ENCODE results near the gene SECISBP2.
A peak's percentile ranks its signal among the peaks of the same experiment; 100 is the strongest.
"Not testable (repeated sequence)": the region's sequence is repeated elsewhere in the genome, so short reads cannot be mapped to it uniquely, and the experiment has no call there.

The SECISBP2 gene

GRCh38 chr9:89309608-89310474, 8.5 kb upstream of the SECISBP2 start:
- DNase-seq (ENCODE audit: low read depth), result no peak

- peak; percentile 100 for DNase-seq (ENCODE audit: low read depth)
Measured at GRCh38 chr9:89310475-89311345, 7.6 kb upstream of the SECISBP2 start, which contains the start of gene CKS2. TSS of gene CKS2 (plus strand) at chr9:89311195. CDS start at chr9:89311293, 98 bp downstream.

DNA sequence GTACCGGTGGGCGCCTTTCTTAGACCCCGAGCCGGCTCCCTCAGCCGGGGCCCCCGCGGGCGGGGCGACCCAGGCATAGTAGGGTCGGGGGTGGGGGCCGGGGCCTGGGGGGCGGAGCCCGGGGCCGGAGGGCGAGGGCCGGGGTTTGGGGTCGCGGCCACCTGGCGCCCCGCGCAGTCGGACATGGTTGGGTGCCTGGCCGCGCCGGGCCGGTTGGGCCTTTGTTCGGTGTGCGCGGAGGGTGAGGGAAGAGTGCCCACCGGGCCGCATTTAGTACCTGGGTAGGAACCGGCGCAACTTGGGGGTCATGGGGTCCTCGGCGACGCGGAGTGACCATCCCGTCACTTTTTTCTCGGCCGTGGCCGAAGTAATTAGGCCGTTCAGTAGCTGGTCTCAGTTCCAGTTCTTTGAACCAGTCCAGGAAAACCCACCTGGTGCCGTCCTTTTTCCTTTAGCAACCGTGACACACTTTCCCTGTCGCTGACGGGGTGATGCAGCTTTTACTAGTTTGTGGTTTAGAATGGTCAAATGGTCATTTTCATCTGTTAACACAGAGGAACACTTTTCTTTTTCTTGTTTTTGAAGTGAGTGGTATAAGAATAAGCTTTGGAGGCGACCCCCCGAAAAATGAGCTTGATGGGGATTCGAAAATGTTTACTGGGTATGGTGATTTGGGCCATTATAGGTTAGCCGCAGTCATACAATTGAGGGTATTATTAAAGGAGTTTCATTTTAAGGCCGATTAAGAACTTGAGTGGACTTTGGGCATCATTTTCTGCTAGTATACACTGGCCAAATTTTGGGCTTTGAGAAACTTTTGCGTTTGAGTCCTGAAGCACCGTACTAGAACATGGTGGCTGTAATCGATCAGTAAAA, 6.7 kb upstream of the SECISBP2 start:
- no peak for DNase-seq (ENCODE audit: low read depth)

DNA sequence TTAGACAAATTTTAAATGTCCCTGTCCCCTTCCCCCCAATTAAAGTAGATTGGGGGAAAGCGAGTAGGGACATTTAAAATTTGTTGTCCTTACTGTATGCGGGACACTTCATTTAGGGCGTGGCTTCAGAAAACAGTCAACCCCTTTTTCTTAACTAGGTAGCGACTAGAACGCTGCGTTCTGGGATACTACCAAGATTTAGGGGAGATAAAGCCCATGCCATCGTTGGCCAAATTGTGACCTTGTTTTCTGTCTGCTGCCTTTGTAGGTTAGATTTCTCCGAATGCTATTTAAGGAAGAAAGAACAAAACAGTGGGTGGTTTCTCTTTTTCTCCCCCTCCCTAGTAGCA, 6.1 kb upstream of the SECISBP2 start:
- no peak for DNase-seq (ENCODE audit: low read depth)

GRCh38 chr9:89313842-89314241, 4.5 kb upstream of the SECISBP2 start:
- DNase-seq (ENCODE audit: low read depth), result no peak

DNA sequence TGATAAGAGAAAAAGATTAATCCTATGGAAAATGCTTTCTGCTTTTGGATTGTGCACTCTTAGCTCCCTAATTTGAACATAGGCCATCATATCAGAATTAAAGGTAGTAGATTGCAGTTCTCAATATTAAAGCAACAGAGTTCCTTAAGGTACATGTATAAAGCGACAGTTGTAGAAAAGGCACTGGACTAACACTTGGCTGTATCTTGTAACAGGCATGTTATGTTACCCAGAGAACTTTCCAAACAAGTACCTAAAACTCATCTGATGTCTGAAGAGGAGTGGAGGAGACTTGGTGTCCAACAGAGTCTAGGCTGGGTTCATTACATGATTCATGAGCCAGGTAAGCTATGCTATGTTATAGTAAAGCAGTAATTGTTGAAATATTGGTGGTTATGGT, 3.3 kb upstream of the SECISBP2 start:
- no peak for DNase-seq (ENCODE audit: low read depth)

DNA sequence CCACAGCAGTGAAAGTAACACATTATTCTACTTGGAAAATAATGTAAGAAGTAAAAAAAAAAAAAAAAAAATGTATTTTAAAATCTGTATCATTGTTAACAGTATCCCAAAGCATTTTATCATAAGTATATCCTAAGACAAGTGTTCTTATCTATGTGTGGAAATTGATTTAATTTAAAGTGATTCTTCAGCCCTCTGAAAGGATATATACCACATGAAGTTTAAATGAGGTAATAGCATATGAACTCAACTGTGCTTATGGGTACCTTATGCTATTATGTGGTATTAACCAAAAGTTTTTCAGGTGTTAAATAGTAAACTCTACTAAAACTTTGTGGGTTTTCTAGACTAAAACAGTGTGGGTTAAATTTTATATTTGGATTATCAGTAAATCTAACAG, 2.8 kb upstream of the SECISBP2 start:
- DNase-seq (ENCODE audit: low read depth), result no peak

GRCh38 chr9:89317282-89317681, 1.0 kb upstream of the SECISBP2 start:
- no peak for DNase-seq (ENCODE audit: low read depth)

DNA sequence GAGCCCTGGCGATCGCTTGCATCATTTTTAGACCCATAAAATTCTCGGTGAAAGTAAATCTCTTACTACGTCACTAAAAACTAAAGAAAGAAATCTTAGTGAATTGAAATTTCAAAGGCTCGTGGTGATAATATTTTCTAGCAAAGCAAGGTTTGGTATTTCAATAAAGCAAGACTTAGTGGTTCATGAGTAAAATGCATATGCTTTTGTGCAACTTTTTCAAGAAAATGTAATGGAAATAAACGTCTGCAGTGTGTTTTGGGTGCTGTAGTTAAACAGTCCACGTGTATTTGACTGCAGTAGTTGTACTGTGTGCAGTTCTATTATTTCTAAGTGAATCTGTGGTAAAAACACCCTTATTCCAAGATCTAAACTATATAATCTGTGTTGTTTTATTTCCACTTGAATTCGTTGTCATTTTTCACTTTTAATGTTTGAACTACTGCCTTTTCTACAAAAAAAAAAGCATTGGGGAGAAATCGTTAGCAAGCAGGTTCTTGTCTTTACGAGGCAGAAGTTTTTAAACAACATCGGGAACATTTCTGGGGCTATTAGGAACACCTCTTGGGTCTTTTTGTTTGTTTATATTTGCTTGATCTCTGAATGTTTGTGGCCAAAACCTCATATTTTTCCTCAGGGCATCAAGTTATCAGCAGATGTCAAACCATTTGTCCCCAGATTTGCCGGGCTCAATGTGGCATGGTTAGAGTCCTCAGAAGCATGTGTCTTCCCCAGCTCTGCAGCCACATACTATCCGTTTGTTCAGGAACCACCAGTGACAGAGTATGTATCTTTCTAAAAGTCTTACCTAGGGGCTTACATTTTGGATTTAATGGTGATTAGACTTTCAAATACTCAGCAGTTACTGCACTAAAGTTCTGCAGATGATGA, 960 bp downstream of the SECISBP2 start:
- DNase-seq (ENCODE audit: low read depth), result no peak

GRCh38 chr9:89323390-89323789, 5.1 kb downstream of the SECISBP2 start:
- DNase-seq (ENCODE audit: low read depth), result no peak

DNA sequence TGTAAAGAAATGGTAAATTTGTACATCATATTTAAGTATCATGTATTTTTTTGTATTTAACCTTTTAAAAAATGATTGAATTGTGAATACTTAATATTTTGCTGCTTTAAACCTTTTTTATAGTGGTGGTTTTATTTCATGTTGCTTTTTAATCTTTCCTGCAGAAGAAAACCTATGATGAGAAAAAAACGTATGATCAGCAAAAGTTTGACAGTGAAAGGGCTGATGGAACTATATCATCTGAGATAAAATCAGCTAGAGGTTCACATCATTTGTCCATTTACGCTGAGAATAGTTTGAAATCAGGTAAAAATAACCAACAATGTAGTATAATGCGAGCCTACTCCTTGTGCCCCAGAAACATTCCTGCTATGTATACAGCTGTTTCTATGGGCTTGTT, 7.4 kb downstream of the SECISBP2 start:
- no peak for DNase-seq (ENCODE audit: low read depth)

DNA sequence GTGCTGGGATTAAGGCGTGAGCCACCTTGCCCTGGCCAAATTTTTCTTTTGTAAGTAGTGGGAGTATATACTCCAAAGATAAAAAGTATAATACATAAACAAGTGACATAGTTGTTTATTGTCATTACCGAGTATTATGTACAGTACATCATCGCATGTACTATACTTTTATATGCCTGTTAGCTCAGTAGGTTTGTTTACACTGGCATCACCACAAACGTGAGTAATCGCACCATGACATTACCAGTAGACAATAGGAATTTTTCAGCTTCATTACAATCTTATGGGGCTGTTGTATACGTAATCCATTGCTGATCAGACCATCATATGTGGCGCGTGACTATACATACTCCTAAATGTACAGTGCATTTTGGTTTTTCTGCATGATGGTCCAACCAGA, 9.8 kb downstream of the SECISBP2 start:
- no peak for DNase-seq (ENCODE audit: low read depth)

GRCh38 chr9:89329917-89330316, 11.6 kb downstream of the SECISBP2 start:
- no peak for DNase-seq (ENCODE audit: low read depth)

GRCh38 chr9:89330513-89330912, 12.2 kb downstream of the SECISBP2 start:
- DNase-seq (ENCODE audit: low read depth), result no peak

- no peak for DNase-seq (ENCODE audit: low read depth)
Measured at GRCh38 chr9:89339807-89340206, 21.5 kb downstream of the SECISBP2 start.

DNA sequence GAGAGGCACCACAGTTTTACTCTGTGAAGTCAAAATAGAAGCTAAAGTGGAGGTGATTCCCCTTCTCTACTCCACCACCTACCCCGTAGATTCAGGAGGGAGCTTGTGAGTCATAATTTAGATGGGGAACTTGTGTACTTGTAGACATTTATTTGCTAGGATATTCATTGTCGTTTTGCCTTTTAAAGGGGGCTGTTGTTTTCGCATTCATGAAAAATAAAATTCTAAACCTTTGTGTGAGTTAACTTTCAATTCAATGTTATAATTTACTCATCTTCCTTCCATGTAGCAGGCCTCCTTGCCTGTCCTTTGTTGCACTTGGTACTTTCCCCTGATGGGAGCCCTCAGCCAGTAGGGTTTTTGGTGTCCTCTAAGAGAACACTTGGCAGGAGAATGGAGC, 22.0 kb downstream of the SECISBP2 start:
- DNase-seq (ENCODE audit: low read depth), result no peak

DNA sequence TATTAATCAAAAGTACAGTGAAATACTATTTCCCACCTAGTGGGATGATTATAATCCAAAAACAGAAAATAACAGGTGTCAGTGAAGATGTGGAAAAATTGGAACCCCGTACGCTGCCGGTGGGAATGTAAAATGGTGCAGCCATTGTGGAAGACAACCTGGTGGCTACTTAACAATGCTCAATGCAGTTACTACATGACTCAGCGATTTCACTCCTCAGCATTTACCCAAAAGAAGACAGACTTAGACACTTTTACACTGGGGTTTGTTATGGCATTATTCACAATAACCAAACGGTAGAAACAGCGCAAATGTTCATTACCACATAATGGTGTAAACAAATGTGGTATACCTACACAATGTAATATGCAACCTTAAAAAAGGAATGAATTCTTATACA, 23.9 kb downstream of the SECISBP2 start:
- DNase-seq (ENCODE audit: low read depth), result no peak

DNA sequence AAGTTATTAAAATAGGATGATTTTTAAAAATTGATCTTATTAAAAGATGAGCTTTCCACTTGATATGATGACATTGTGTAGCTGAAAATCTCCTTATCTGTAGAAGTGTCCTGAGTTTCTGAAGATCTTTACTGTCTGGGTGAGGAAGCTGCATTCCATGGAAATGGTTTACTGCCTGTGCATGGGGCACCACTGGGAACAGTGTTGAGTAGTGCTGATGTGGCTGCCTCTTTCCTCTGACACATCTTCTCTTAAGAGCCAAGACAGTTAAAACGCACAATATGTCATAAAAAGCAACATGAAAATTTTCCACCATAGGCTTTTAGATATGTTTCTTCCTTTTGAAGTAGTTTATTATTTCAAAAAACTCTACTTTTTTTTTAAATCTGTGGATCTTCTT, 24.6 kb downstream of the SECISBP2 start:
- DNase-seq (ENCODE audit: low read depth), result no peak

DNA sequence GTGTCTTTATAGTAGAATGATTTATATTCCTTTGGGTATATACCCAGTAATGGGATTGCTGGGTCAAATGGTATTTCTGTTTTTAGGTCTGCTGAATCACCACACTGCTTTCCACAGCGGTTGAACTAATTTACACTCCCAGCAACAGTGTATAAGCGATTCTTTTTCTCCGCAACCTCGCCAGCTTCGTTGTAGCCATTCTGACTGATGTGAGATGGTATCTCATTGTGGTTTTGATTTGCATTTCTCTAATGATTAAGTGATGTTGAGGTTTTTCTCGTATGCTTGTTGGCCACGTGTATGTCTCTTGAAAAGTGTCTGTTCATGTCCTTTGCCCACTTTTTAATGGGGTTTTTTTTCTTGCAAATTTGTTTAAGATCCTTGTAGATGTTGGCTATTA, 25.5 kb downstream of the SECISBP2 start:
- DNase-seq (ENCODE audit: low read depth), result not testable (repeated sequence)

- no peak for DNase-seq (ENCODE audit: low read depth)
Measured at GRCh38 chr9:89345476-89345875, 27.2 kb downstream of the SECISBP2 start.

DNA sequence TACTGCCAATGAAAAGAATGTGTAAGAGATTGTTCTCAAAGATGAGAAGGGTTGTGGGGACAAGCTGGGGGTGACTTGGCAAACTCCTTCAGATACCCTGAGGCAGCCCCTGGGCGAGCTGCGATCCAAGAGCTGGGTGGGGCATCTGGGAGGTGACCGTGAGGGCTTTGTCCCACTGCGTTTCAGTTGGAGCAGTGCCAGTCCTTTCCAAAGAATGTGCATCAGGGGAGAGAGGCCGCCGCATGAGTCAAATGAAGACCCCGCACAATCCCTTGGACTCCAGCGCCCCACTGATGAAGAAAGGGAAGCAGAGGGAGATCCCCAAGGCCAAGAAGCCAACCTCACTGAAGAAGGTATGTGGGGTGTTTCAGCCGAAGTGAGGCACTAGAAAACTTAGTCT, 28.4 kb downstream of the SECISBP2 start:
- no peak for DNase-seq (ENCODE audit: low read depth)

All from stimulated activated CD8-positive, alpha-beta memory T cell treated with anti-CD3 and anti-CD28 coated beads, Interleukin-12 subunit alpha, Interleukin-12 subunit beta, amount 100 ng/mL, for 1 hour (primary cell).